Trophoblast cell (in vitro differentiated cells and primary cell): ENCODE measurements around the gene SPIB.

Experiments used
- DNase-seq, 2 donors: peaks; one replicate each; pipeline ENCODE4 v3.0.0-alpha.2; 2016
- H2AFZ ChIP-seq: 2 replicates; pipeline ENCODE4 v1.6.1; 2013; ENCODE audit warnings: low read length, moderate library complexity, mild to moderate bottlenecking; ENCODE audit not compliant: insufficient read depth, poor library complexity
- H2AK5ac ChIP-seq: 2 replicates; pipeline ENCODE4 v1.6.1; 2013; ENCODE audit warnings: mild to moderate bottlenecking, low read length
- H2BK120ac ChIP-seq: 2 replicates; pipeline ENCODE4 v1.6.1; 2013; ENCODE audit warnings: low read length, mild to moderate bottlenecking, moderate library complexity; ENCODE audit not compliant: insufficient read depth, poor library complexity
- H2BK12ac ChIP-seq: 2 replicates; pipeline ENCODE4 v1.6.1; 2013; ENCODE audit warnings: mild to moderate bottlenecking, low read length, moderate library complexity
- H2BK5ac ChIP-seq: 2 replicates; pipeline ENCODE4 v1.6.1; 2013; ENCODE audit warnings: low read length, low read depth, moderate library complexity, mild to moderate bottlenecking; ENCODE audit not compliant: poor library complexity
- H3K14ac ChIP-seq: 2 replicates; pipeline ENCODE4 v1.6.1; 2013; ENCODE audit warnings: mild to moderate bottlenecking, low read length
- H3K18ac ChIP-seq: 2 replicates; pipeline ENCODE4 v1.6.1; 2013; ENCODE audit warnings: mild to moderate bottlenecking, low read length
- H3K23ac ChIP-seq: 2 replicates; pipeline ENCODE4 v1.6.1; 2013; ENCODE audit warnings: low read length
- H3K27ac ChIP-seq: 2 replicates; pipeline ENCODE4 v1.5.1; 2013; ENCODE audit warnings: low read depth, mild to moderate bottlenecking, inconsistent platforms, low read length, moderate library complexity
- H3K27me3 ChIP-seq: 2 replicates; pipeline ENCODE4 v1.6.1; 2013; ENCODE audit warnings: inconsistent platforms, mild to moderate bottlenecking, low read length, moderate library complexity; ENCODE audit not compliant: insufficient read depth
- H3K36me3 ChIP-seq, 2 experiments: 1 replicate in 1 of 2; 2 replicates in 1 of 2; pipeline ENCODE4 v1.6.1; 2013; ENCODE audit warnings: low read length in 2 of 2, mild to moderate bottlenecking in 2 of 2, moderate library complexity in 1 of 2; ENCODE audit not compliant: insufficient read depth in 2 of 2, control insufficient read depth in 1 of 2
- H3K4ac ChIP-seq: 2 replicates; pipeline ENCODE4 v1.6.1; 2013; ENCODE audit warnings: low read depth, mild to moderate bottlenecking, low read length, moderate library complexity
- H3K4me1 ChIP-seq, 2 experiments: 1 replicate in 1 of 2; 2 replicates in 1 of 2; pipeline ENCODE4 v1.6.1; 2013; ENCODE audit warnings: low read length in 2 of 2, mild to moderate bottlenecking in 2 of 2, moderate library complexity in 1 of 2; ENCODE audit not compliant: insufficient read depth in 2 of 2, control insufficient read depth in 1 of 2
- H3K4me2 ChIP-seq: 2 replicates; pipeline ENCODE4 v1.6.1; 2013; ENCODE audit warnings: inconsistent platforms, mild to moderate bottlenecking, low read length, moderate library complexity
- H3K4me3 ChIP-seq: 2 replicates; pipeline ENCODE4 v1.5.1; 2013; ENCODE audit warnings: mild to moderate bottlenecking, low read depth, low read length, inconsistent platforms
- H3K79me1 ChIP-seq: one replicate; pipeline ENCODE4 v1.6.1; 2013; ENCODE audit warnings: low read length
- H3K79me2 ChIP-seq: 2 replicates; pipeline ENCODE4 v1.6.1; 2013; ENCODE audit warnings: low read length, mild to moderate bottlenecking; ENCODE audit not compliant: control insufficient read depth, insufficient read depth, poor library complexity
- H3K9ac ChIP-seq: 2 replicates; pipeline ENCODE4 v1.6.1; 2013; ENCODE audit warnings: mild to moderate bottlenecking, low read length
- H3K9me3 ChIP-seq: 2 replicates; pipeline ENCODE4 v1.6.1; 2013; ENCODE audit warnings: low read depth, mild to moderate bottlenecking, control low read depth, inconsistent platforms, low read length; ENCODE audit not compliant: insufficient read depth
- H4K12ac ChIP-seq: 2 replicates; pipeline ENCODE4 v1.6.1; 2013; ENCODE audit warnings: low read depth, mild to moderate bottlenecking, low read length, moderate library complexity
- H4K8ac ChIP-seq: 2 replicates; pipeline ENCODE4 v1.6.1; 2013; ENCODE audit warnings: low read depth, mild to moderate bottlenecking, low read length, moderate library complexity
- H4K91ac ChIP-seq: one replicate; pipeline ENCODE4 v1.6.1; 2013; ENCODE audit warnings: low read depth, mild to moderate bottlenecking, low read length, moderate library complexity
- WGBS: extraction: QIAGEN DNeasy Blood & Tissue Kit; methylation state at CpG from one replicate; pipeline ENCODE4 v1.1.7; 2013; ENCODE audit warnings: missing lambda C conversion rate; ENCODE audit not compliant: insufficient read length, insufficient coverage; ENCODE audit errors: extremely low coverage; 5-methylcytosine and 5-hydroxymethylcytosine counted together

The SPIB gene

GRCh38 chr19:50383852-50384684 is 34.7 kb upstream of the SPIB start, which contains the start of gene POLD1:
POLD1 (plus strand) TSS chr19:50384347; CDS start chr19:50398852, 14,505 bp downstream.
- Histone ChIP-seq H3K23ac (no peak within 1 kb of the TSS), H3K9ac (peak within 1 kb of the TSS; percentile 84)

GRCh38 chr19:50384685-50385535 is 33.8 kb upstream of the SPIB start:
- Histone ChIP-seq H3K9me3 (no peaks in the 10 kb centered on the region), H4K8ac (no peak overlapping the region), H3K18ac (peak overlapping the region; percentile 17), H3K23ac (no peak overlapping the region), H3K27ac (no peak overlapping the region), H4K91ac (peak overlapping the region; percentile 76), H3K27me3 (no peaks in the 10 kb centered on the region), H2BK5ac (peak overlapping the region; percentile 12), H3K4ac (peak overlapping the region; percentile 37), H3K4me1 (peaks cover 3 to 12% of the 10 kb centered on the region in 2 experiments), H2AFZ (peak overlapping the region; percentile 92), H4K12ac (no peak overlapping the region), H3K4me2 (peak overlapping the region; percentile 96), H2AK5ac (no peak overlapping the region), H3K79me2 (peaks cover 10% of the 10 kb centered on the region), H3K9ac (peak overlapping the region; percentile 44), H3K14ac (peak overlapping the region; percentile 46), H3K36me3 (peaks cover 48 to 49% of the 10 kb centered on the region in 2 experiments), H3K4me3 (peak overlapping the region; percentile 87), H2BK120ac (no peak overlapping the region), H3K79me1 (peaks cover 4% of the 10 kb centered on the region), H2BK12ac (no peak overlapping the region)
- DNase-seq, result peak in 1 of 2 donors; percentile 9
- WGBS, result no CpG with 5 or more reads among the region's 26 CpGs

More at GRCh38 chr19:50383852-50384684, 34.7 kb upstream of the SPIB start, which contains the start of gene POLD1:
- H3K79me1 ChIP-seq, result peaks cover 4% of the 10 kb centered on the region
- peaks cover 56% of the 10 kb centered on the region in 2 experiments for H3K36me3 ChIP-seq
- H2BK12ac ChIP-seq, result no peak within 1 kb of the TSS
- DNase-seq, result peak; percentile 98 to 99
- peak within 1 kb of the TSS; percentile 53 for H3K27ac ChIP-seq
- H3K27me3 ChIP-seq, result no peaks in the 10 kb centered on the region
- peak within 1 kb of the TSS; percentile 37 for H3K4ac ChIP-seq
- WGBS, result no CpG with 5 or more reads among the region's 78 CpGs
- H2BK5ac ChIP-seq, result peak within 1 kb of the TSS; percentile 74
- H3K18ac ChIP-seq, result peak within 1 kb of the TSS; percentile 84
- peak within 1 kb of the TSS; percentile 90 for H4K8ac ChIP-seq
- H2BK120ac ChIP-seq, result no peak within 1 kb of the TSS
- peak within 1 kb of the TSS; percentile 92 for H2AFZ ChIP-seq
- peak within 1 kb of the TSS; percentile 76 for H4K91ac ChIP-seq
- H3K14ac ChIP-seq, result peak within 1 kb of the TSS; percentile 85
- H2AK5ac ChIP-seq, result no peak within 1 kb of the TSS
- H4K12ac ChIP-seq, result peak within 1 kb of the TSS; percentile 66
- H3K9me3 ChIP-seq, result no peaks in the 10 kb centered on the region
- H3K4me1 ChIP-seq, result peaks cover 3 to 12% of the 10 kb centered on the region in 2 experiments
- H3K4me3 ChIP-seq, result peak within 1 kb of the TSS; percentile 87
- H3K4me2 ChIP-seq, result peak within 1 kb of the TSS; percentile 96
- H3K79me2 ChIP-seq, result peaks cover 10% of the 10 kb centered on the region

GRCh38 chr19:50387176-50387867 is 31.4 kb upstream of the SPIB start:
- WGBS, result no CpG with 5 or more reads among the region's 21 CpGs
- DNase-seq, result peak; percentile 24 to 25

DNA sequence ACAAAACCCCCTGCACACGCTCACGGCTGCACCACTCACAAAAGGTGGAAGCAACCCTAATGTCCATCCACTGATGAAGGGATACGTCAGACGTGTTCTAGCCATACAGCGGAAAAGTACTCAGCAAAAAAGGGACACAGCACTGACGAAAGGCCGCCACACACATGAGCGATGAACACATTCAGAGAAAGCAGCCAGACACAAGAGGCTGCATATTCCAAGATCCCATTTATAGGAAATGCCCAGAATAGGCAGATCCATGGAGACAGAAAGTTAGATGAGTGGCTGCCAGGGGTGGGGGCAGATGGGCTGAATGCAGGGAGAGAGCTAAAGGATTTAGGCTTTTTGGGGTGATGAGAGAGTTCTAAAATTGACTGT is 30.9 kb upstream of the SPIB start:
- WGBS, result no CpG with 5 or more reads among the region's 8 CpGs
- H3K27me3 ChIP-seq, result no peaks in the 10 kb centered on the region

More at GRCh38 chr19:50387176-50387867, 31.4 kb upstream of the SPIB start:
- Histone ChIP-seq H3K79me1 (peaks cover 4% of the 10 kb centered on the region), H3K4me2 (no peak overlapping the region), H3K4me3 (no peak overlapping the region), H2AK5ac (no peak overlapping the region), H3K4me1 (peaks cover 3 to 12% of the 10 kb centered on the region in 2 experiments), H3K9ac (no peak overlapping the region), H3K14ac (no peak overlapping the region), H3K9me3 (no peaks in the 10 kb centered on the region), H2AFZ (no peak overlapping the region), H4K91ac (no peak overlapping the region), H2BK12ac (no peak overlapping the region), H2BK120ac (no peak overlapping the region), H3K23ac (no peak overlapping the region), H3K36me3 (peaks cover 25 to 30% of the 10 kb centered on the region in 2 experiments), H3K27me3 (no peaks in the 10 kb centered on the region), H3K27ac (no peak overlapping the region), H3K18ac (peak overlapping the region; percentile 24), H2BK5ac (no peak overlapping the region), H3K79me2 (peaks cover 10% of the 10 kb centered on the region), H4K12ac (no peak overlapping the region), H3K4ac (peak overlapping the region; percentile 15), H4K8ac (no peak overlapping the region)

More for the DNA sequence above, 30.9 kb upstream of the SPIB start:
- Histone ChIP-seq H3K79me1 (peaks cover 4% of the 10 kb centered on the region), H3K18ac (no peak overlapping the region), H4K12ac (no peak overlapping the region), H3K27ac (no peak overlapping the region), H3K4ac (no peak overlapping the region), H2BK5ac (no peak overlapping the region), H3K23ac (no peak overlapping the region), H2BK120ac (no peak overlapping the region), H3K36me3 (peaks cover 22 to 28% of the 10 kb centered on the region in 2 experiments), H3K9ac (no peak overlapping the region), H2BK12ac (no peak overlapping the region), H3K79me2 (peaks cover 10% of the 10 kb centered on the region), H2AFZ (no peak overlapping the region), H3K14ac (no peak overlapping the region), H3K4me2 (no peak overlapping the region), H3K4me1 (peaks cover 3 to 12% of the 10 kb centered on the region in 2 experiments), H3K4me3 (no peak overlapping the region), H4K8ac (no peak overlapping the region), H2AK5ac (no peak overlapping the region), H4K91ac (no peak overlapping the region), H3K9me3 (no peaks in the 10 kb centered on the region)
- DNase-seq, result no peak
